Neutrophil (primary cell): Measurements from ENCODE around the gene DRICH1.
"Not testable (repeated sequence)": the region's sequence is repeated elsewhere in the genome, so short reads cannot be mapped to it uniquely, and the experiment has no call there.

Experiments used
- H3K27ac ChIP-seq: fragments of 200-600 bp; sonication (generic); 2 replicates; pipeline ENCODE4 v1.5.1; 2016; ENCODE audit warnings: mild to moderate bottlenecking, moderate library complexity
- H3K27me3 ChIP-seq: fragments of 200-600 bp; sonication (generic); 2 replicates; pipeline ENCODE4 v1.6.0; 2016; ENCODE audit warnings: mild to moderate bottlenecking
- H3K36me3 ChIP-seq: fragments of 200-600 bp; sonication (generic); 2 replicates; pipeline ENCODE4 v1.5.1; 2017
- H3K4me1 ChIP-seq, 2 experiments: fragments of 200-600 bp in 1 of 2; sonication (generic) in 1 of 2; 1 replicate in 1 of 2; 2 replicates in 1 of 2; pipeline versions ENCODE4 v1.5.1 to v1.6.1; 2013 to 2016; ENCODE audit warnings: low read depth in 1 of 2, low read length in 1 of 2, mild to moderate bottlenecking in 1 of 2, moderate library complexity in 1 of 2; ENCODE audit not compliant: control insufficient read depth in 1 of 2, insufficient read depth in 1 of 2
- H3K4me3 ChIP-seq, 2 experiments: fragments of 200-600 bp in 1 of 2; sonication (generic) in 1 of 2; 1 replicate in 1 of 2; 2 replicates in 1 of 2; pipeline ENCODE4 v1.5.1; 2013 to 2016; ENCODE audit warnings: low read depth in 1 of 2, low read length in 1 of 2, mild to moderate bottlenecking in 1 of 2, moderate library complexity in 1 of 2
- H3K9me3 ChIP-seq: fragments of 200-600 bp; sonication (generic); 2 replicates; pipeline ENCODE4 v1.5.1; 2016
- TF ChIP-seq, protein P1 (sequence below): fragments of 200-600 bp; sonication (generic); IDR thresholded peaks from 2 replicates; pipeline ENCODE4 v1.5.1; 2016; ENCODE audit warnings: antibody characterized with exemption

Gene DRICH1

DNA sequence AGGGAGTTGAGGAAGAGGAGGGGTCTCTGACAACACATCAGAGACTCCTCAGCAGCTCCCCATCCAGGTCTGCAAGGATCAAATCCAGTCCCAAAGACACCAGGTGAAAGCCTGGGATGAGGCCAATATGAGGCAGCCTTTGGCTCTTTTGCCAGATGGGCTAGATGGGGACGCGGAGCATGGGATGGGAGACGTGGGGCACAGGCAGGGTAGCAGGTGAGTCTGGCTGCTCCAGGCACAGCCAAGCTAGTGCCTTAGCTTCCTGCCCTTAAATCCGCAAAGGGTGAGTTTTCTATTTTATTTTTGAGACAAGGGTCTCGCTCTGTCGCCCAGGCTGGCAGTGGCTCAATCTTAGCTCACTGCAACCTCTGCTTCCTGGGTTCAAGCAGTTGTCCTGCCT lies 19.6 kb upstream of the DRICH1 start:
- H3K27ac ChIP-seq: no peak overlapping the region
- H3K4me1 ChIP-seq: peaks cover 0 to 4% of the 10 kb centered on the region in 2 experiments
- TF ChIP-seq, protein P1, sequence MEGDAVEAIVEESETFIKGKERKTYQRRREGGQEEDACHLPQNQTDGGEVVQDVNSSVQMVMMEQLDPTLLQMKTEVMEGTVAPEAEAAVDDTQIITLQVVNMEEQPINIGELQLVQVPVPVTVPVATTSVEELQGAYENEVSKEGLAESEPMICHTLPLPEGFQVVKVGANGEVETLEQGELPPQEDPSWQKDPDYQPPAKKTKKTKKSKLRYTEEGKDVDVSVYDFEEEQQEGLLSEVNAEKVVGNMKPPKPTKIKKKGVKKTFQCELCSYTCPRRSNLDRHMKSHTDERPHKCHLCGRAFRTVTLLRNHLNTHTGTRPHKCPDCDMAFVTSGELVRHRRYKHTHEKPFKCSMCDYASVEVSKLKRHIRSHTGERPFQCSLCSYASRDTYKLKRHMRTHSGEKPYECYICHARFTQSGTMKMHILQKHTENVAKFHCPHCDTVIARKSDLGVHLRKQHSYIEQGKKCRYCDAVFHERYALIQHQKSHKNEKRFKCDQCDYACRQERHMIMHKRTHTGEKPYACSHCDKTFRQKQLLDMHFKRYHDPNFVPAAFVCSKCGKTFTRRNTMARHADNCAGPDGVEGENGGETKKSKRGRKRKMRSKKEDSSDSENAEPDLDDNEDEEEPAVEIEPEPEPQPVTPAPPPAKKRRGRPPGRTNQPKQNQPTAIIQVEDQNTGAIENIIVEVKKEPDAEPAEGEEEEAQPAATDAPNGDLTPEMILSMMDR: no peak

DNA sequence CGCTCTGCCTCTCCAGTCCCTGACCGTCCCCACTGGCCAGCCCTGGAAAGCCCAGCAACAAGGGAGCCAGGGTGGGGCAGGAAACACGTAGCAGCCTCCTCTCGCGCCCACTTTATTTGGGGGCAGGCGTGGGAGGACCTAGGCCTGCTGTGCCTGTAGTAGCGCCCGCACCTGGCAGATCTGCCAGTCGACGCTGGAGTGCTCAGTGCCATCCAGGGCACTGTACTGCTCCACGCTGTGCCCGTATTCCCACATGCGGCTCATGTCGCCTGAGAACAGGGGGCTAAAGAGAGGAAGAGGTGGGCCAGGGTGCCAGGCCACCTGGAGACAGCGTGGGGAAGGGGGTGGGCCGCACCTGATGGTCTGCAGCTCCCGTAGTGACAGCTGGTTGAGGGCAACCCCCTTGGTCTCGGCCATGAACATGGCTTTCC lies 17.0 kb upstream of the DRICH1 start:
- Histone ChIP-seq H3K9me3 (no peaks in the 10 kb centered on the region), H3K4me3 (no peak overlapping the region), H3K27me3 (no peaks in the 10 kb centered on the region), H3K36me3 (peaks cover 57% of the 10 kb centered on the region), H3K27ac (no peak overlapping the region), H3K4me1 (no peaks in the 10 kb centered on the region)
- TF ChIP-seq, protein P1: no peak

More for the DNA sequence above, 19.6 kb upstream of the DRICH1 start:
- Histone ChIP-seq H3K36me3 (peaks cover 68% of the 10 kb centered on the region), H3K27me3 (no peaks in the 10 kb centered on the region), H3K4me3 (no peak overlapping the region), H3K9me3 (no peaks in the 10 kb centered on the region)

DNA sequence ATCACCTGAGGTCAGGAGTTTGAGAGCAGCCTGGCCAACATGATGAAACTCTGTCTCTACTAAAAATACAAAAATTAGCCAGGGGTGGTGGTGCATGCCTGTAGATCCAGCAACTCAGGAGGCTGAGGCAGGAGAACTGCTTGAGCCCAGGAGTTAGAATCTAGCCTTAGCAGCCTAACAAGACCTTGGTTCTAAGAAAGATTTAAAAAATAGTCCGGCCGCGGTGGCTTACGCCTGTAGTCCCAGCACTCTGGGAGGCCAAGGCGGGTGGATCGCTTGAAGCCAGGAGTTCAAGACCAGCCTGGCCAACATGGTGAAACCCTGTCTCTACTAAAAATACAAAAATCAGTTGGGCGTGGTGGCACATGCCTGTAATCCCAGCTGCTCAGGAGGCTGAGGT lies 14.4 kb upstream of the DRICH1 start:
- peaks cover 32% of the 10 kb centered on the region for H3K36me3 ChIP-seq
- not testable (repeated sequence) for H3K9me3 ChIP-seq, H3K4me1 ChIP-seq, H3K27me3 ChIP-seq, H3K4me3 ChIP-seq, H3K27ac ChIP-seq

DNA sequence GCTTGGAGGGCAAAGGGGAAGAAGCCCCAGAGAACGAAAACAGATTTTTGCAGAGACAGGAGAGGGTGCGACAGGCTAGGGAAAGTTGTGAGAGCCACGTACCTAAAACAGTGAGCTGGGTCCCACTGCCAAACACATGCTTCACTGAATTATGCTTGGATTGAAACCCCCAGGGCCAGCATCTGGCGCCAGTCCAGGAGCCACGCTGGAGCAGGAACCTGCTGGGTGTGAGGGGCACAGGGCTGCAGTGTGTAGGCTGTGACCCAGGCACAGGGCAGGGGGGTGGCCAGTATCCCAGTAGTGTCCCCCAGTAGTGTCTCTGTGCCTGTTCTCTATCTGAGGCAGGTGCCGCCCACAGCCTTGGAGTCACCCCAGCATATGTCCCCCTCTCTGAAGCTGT lies 8.1 kb upstream of the DRICH1 start:
- peaks cover 24% of the 10 kb centered on the region for H3K36me3 ChIP-seq
- not testable (repeated sequence) for H3K4me1 ChIP-seq, H3K4me3 ChIP-seq

DNA sequence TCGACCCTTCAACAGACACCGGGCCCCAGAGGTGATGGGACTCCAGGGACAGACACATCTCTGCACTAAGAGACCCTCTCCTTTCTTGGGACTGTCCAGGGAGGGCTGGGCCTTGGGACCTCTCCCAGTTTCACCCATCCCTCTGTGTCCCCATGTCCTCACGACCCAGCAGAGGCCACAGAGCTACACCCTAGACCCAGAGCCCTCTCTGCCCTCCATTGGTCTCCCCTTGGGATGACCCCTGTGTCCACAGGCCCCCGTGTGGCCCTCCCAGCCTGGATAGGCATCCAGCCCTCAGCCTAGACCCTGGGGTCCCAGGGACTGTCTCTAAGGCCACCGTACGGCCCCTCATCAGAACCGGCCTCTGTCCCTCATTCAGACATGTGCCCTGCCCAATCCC lies 7.5 kb upstream of the DRICH1 start:
- TF ChIP-seq, protein P1: no peak
- H3K27me3 ChIP-seq: no peaks in the 10 kb centered on the region

More for the DNA sequence above, 8.1 kb upstream of the DRICH1 start:
- H3K27ac ChIP-seq, H3K27me3 ChIP-seq, H3K9me3 ChIP-seq: not testable (repeated sequence)

DNA sequence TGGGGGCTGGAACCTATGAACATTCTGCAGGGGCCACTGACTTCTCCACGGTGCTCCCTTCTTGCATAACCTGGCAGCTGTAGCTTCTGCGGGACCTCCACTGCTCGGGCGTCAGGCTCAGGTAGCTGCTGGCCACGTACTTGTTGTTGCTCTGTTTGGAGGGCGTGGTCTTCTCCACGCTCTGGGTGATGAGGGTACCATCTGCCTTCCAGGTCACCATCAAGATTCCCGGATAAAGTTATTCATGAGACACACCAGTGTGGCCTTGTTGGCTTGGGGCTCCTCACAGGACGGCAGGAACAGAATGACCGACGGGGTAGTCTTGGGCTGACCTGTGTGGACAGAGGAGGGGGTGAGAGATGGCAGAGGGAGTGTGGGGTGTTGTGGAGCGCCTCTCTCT lies 6.5 kb upstream of the DRICH1 start:
- Histone ChIP-seq H3K4me1 (no peaks in the 10 kb centered on the region), H3K27ac (no peak overlapping the region), H3K36me3 (peaks cover 28% of the 10 kb centered on the region), H3K27me3 (no peaks in the 10 kb centered on the region), H3K9me3 (no peaks in the 10 kb centered on the region), H3K4me3 (no peak overlapping the region)
- TF ChIP-seq, protein P1: no peak

More for the DNA sequence above, 7.5 kb upstream of the DRICH1 start:
- Histone ChIP-seq H3K4me1 (no peaks in the 10 kb centered on the region), H3K4me3 (no peak overlapping the region), H3K36me3 (peaks cover 25% of the 10 kb centered on the region), H3K27ac (no peak overlapping the region), H3K9me3 (no peaks in the 10 kb centered on the region)

DNA sequence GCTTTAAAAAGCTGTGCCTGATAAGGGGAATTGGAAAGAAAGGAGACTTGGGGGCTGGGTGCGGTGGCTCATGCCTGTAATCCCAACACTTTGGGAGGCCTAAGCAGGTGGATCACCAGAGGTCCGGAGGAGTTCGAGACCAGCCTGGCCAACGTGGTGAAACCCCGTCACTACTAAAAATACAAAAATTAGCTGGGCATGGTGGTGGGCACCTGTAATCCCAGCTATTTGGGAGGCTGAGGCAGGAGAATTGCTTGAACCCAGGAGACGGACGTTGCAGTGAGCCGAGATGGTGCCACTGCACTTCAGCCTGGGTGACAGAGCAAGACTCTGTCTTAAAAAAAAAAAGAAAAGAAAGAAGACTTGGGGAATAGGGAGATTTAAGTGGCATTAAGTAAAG lies 3.2 kb upstream of the DRICH1 start:
- not testable (repeated sequence) for H3K27ac ChIP-seq, H3K27me3 ChIP-seq, H3K4me1 ChIP-seq, H3K9me3 ChIP-seq, H3K4me3 ChIP-seq
- peaks cover 41% of the 10 kb centered on the region for H3K36me3 ChIP-seq

DNA sequence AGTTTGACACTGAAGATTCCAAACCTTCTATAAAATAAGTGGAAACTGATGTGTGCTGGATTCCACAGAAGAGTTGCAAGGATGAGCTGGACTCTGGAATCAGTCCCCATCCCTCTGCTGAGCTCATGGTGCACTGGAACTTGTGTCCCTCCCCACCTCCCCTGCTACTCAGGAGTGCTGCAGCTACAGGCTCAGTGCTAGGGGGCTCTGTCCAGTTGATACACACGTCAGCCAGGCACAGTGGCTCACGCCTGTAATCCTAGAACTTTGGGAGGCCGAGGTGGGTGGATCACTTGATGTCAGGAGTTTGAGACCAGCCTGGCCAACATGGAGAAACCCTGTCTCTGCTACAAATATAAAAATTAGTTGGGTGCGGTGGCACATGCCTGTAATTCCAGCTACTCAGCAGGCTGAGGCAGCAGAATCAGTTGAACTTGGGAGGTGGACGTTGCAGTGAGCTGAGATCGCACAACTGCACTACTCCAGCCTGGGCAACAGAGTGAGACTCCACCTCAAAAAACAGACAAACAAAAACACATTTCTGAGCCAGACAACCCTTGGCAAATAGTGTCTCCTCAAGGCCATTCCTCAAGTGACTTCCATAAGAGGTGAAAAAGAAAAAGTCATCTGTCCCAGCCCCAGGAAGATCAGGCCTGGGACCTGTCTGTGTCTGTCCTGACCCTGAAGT lies 3.9 kb downstream of the DRICH1 start:
- not testable (repeated sequence) for H3K4me1 ChIP-seq, H3K27me3 ChIP-seq, H3K27ac ChIP-seq, H3K9me3 ChIP-seq, H3K4me3 ChIP-seq
- peaks cover 19% of the 10 kb centered on the region for H3K36me3 ChIP-seq
